Measurements from ENCODE around the gene WDR82.

DNA sequence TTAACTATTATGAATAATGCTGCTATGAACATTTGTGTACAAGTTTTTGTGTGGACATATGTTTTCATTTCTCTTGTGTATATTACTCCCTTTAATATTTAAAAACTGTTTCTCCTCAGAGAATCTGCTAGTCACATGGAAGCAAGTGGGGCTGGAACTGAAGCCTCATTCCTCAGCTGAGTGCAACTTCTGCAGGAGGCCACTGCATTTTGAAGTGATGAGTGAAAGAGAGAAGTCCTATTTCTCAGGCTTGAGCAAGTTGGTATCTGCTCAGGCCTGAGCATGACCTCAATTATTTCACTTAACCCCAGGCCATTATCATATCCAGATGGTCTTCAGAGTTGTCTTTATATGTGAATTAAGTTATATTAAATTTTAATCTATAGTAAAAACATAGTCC is 64.5 kb downstream of the WDR82 start:
- TF ChIP-seq, protein P1, sequence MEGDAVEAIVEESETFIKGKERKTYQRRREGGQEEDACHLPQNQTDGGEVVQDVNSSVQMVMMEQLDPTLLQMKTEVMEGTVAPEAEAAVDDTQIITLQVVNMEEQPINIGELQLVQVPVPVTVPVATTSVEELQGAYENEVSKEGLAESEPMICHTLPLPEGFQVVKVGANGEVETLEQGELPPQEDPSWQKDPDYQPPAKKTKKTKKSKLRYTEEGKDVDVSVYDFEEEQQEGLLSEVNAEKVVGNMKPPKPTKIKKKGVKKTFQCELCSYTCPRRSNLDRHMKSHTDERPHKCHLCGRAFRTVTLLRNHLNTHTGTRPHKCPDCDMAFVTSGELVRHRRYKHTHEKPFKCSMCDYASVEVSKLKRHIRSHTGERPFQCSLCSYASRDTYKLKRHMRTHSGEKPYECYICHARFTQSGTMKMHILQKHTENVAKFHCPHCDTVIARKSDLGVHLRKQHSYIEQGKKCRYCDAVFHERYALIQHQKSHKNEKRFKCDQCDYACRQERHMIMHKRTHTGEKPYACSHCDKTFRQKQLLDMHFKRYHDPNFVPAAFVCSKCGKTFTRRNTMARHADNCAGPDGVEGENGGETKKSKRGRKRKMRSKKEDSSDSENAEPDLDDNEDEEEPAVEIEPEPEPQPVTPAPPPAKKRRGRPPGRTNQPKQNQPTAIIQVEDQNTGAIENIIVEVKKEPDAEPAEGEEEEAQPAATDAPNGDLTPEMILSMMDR (IDR thresholded peaks at IDR 0.05; ENCODE audit: low read depth, low read length): no peak
- TF ChIP-seq EZH2phosphoT487 (IDR thresholded peaks at IDR 0.05; ENCODE audit: low read depth): no peak
